ENCODE measurements around the gene TP53RK.
A peak's percentile ranks its signal among the peaks of the same experiment; 100 is the strongest.

TP53RK gene

GRCh38 chr20:46694484-46694883 is 5.2 kb upstream of the TP53RK start:
- Mint-ChIP-seq H3K4me3 (no peak overlapping the region), H3K27me3 (ENCODE audit: low read depth) (no peaks in the 10 kb centered on the region), H3K27ac (peak overlapping the region in 1 of 3 experiments; percentile 34), H3K4me1 (no peaks in the 10 kb centered on the region), H3K9me3 (no peaks in the 10 kb centered on the region), H3K36me3 (ENCODE audit: low read depth) (no peaks in the 10 kb centered on the region)
- TF ChIP-seq CTCF (IDR thresholded peaks at IDR 0.05; ENCODE audit: unreplicated experiment in 3 of 3) = no peak

- Mint-ChIP-seq H3K9me3 (no peaks in the 10 kb centered on the region), H3K36me3 (ENCODE audit: low read depth) (peaks cover 6% of the 10 kb centered on the region), H3K27ac (peak overlapping the region in 2 of 3 experiments; percentile 58 to 80), H3K4me1 (peaks cover 9% of the 10 kb centered on the region), H3K27me3 (ENCODE audit: low read depth) (no peaks in the 10 kb centered on the region), H3K4me3 (peak overlapping the region in 2 of 3 experiments; percentile 45 to 59)
- TF ChIP-seq CTCF (IDR thresholded peaks at IDR 0.05; ENCODE audit: unreplicated experiment in 3 of 3) = no peak
Measured at GRCh38 chr20:46691196-46691595, 2.0 kb upstream of the TP53RK start.

DNA sequence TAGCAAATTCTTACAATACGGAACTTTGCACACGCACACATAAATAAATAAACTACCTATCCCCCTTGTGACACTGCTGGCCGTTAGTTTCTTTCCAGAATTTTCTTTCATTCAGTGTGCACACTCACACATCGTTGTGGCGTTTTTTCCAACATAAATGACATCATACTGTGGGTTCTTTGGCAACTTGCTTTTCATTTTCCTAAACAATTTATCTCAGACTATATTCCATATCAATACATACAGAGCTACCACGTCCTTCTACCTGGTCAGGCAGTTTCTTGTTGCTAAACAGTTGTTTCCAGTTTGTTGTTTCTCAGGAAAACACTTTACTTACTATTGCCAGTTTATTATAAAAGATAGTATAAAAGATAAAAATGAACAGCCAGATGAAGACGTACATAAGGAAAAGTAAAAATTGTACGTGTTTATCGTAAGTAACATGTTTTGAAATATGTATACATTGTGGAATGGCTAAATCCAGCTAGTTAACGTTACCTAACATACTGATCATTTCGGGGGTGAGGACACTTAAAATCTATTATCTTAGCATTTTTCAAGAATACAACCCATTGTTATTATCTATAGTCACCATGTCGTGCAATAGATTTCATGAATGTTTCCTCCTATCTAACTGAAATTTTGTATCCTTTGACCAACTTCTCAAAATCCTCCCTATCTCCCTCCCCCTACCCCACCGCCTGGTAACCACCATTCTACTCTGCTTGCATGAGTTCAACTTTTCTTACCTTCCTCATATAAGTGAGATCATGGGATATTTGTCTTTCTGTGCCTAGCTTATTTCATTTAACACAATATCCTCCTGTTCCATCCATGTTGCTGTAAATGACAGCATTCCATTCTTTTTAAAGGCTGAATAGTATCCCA is 1.2 kb upstream of the TP53RK start:
- Mint-ChIP-seq H3K36me3 (ENCODE audit: low read depth) (peaks cover 13% of the 10 kb centered on the region), H3K4me1 (peaks cover 9% of the 10 kb centered on the region), H3K9me3 (no peaks in the 10 kb centered on the region), H3K27ac (peak overlapping the region; percentile 68 to 96 (median 91)), H3K27me3 (ENCODE audit: low read depth) (no peaks in the 10 kb centered on the region), H3K4me3 (peak overlapping the region; percentile 83 to 89 (median 87))
- TF ChIP-seq CTCF (IDR thresholded peaks at IDR 0.05; ENCODE audit: unreplicated experiment in 3 of 3) = no peak

GRCh38 chr20:46689754-46690085 is 476 bp upstream of the TP53RK start:
- Mint-ChIP-seq H3K36me3 (ENCODE audit: low read depth) (peaks cover 17% of the 10 kb centered on the region), H3K27ac (peak overlapping the region; percentile 68 to 96 (median 91)), H3K9me3 (no peaks in the 10 kb centered on the region), H3K4me1 (peaks cover 9% of the 10 kb centered on the region), H3K27me3 (ENCODE audit: low read depth) (no peaks in the 10 kb centered on the region), H3K4me3 (peak overlapping the region; percentile 83 to 89 (median 87))
- TF ChIP-seq CTCF (IDR thresholded peaks at IDR 0.05; ENCODE audit: unreplicated experiment in 3 of 3) = no peak

DNA sequence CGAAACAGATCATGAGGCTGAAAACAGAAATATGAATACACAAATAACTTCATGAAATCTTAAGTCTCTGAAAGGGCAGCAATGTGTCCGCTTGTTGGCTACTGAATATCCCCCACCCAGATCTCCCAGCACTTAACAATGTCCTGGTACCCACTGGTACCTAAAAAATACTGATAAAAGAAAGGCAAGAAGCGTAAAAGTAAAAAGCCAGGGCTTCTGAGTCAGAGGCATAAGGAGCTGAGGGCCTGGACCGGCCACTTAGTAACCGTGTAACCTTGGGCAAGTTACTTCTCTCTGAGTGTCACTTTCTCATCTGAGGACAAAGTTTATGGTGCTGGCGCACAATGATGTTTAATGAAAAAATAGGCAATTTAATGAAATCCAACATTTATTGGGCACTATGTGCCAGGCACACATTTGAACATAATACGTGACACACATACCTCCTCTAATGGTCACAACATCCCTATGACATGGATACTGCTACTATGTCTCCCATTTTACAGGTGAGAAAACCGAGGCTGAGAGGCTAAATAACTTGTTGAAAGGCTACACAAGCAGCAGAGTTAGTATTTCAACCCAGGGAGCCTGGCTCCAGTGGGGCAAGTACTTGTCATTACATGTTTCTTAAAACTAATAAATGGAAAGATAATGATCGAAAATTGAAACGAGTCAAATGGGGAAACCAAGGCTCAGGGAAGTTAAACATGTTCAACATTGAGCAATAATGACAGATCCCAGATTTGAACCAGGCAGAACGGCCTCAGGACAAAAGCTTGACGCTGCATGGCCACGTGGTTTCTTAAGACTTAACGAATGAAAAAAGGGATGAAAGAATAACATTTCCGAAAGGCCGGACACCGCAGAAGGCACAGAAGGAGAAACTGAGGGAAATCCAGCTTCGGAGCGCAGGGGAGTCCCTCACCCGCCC is 828 bp downstream of the TP53RK start:
- Mint-ChIP-seq H3K4me1 (peaks cover 21% of the 10 kb centered on the region), H3K4me3 (peak overlapping the region; percentile 83 to 89 (median 87)), H3K27me3 (ENCODE audit: low read depth) (no peaks in the 10 kb centered on the region), H3K9me3 (no peaks in the 10 kb centered on the region), H3K36me3 (ENCODE audit: low read depth) (peaks cover 23% of the 10 kb centered on the region), H3K27ac (peak overlapping the region; percentile 68 to 97 (median 96))
- no peak for TF ChIP-seq CTCF (IDR thresholded peaks at IDR 0.05; ENCODE audit: unreplicated experiment in 3 of 3)
